Fibroblast of lung (primary cell): Measurements from ENCODE around the gene SCN2A. TPM values are rescaled to one million over a fixed set of nuclear protein-coding genes. Genes with fewer than 3 reads are reported as not detected.

Experiments used
- DNase-seq, 2 donors: peaks; one replicate each; pipeline versions ENCODE4 v3.0.0 to v3.0.0-alpha.2; 2010; ENCODE audit warnings: low read depth in 2 of 2
- H2AFZ ChIP-seq: 2 replicates; pipeline ENCODE4 v1.5.1; 2012; ENCODE audit warnings: low read length, control low read depth, inconsistent platforms
- H3K27ac ChIP-seq: 2 replicates; pipeline ENCODE4 v1.5.1; 2011; ENCODE audit warnings: low read length, control low read depth; ENCODE audit not compliant: insufficient read depth
- H3K27me3 ChIP-seq: 2 replicates; pipeline ENCODE4 v1.5.1; 2011; ENCODE audit warnings: mild to moderate bottlenecking, low read length; ENCODE audit not compliant: control insufficient read depth, insufficient read depth
- H3K36me3 ChIP-seq: 2 replicates; pipeline ENCODE4 v1.5.1; 2011; ENCODE audit warnings: low read length; ENCODE audit not compliant: control insufficient read depth, insufficient read depth
- H3K4me1 ChIP-seq: 2 replicates; pipeline ENCODE4 v1.5.1; 2011; ENCODE audit warnings: low read length; ENCODE audit not compliant: control insufficient read depth, insufficient read depth; ENCODE audit errors: extremely low read depth
- H3K4me2 ChIP-seq: 2 replicates; pipeline ENCODE4 v1.5.1; 2011; ENCODE audit warnings: low read length, control low read depth; ENCODE audit not compliant: insufficient read depth; ENCODE audit errors: extremely low read depth
- H3K4me3 ChIP-seq, 4 experiments: fragments of 200-600 bp in 1 of 4; sonication (generic) in 1 of 4; replicated peaks in 1 of 4; 2 replicates each; pipeline ENCODE4 v1.5.1; 2011 to 2016; ENCODE audit warnings: low read length in 4 of 4, low read depth in 3 of 4, mild to moderate bottlenecking in 3 of 4, control low read depth in 2 of 4, inconsistent platforms in 1 of 4, mixed read lengths in 1 of 4; ENCODE audit not compliant: insufficient read depth in 1 of 4; ENCODE audit errors: control extremely low read depth in 1 of 4
- H3K79me2 ChIP-seq: 2 replicates; pipeline ENCODE4 v1.5.1; 2012; ENCODE audit warnings: mild to moderate bottlenecking, low read length, inconsistent platforms; ENCODE audit not compliant: control insufficient read depth, insufficient read depth
- H3K9ac ChIP-seq: 2 replicates; pipeline ENCODE4 v1.5.1; 2011; ENCODE audit warnings: mild to moderate bottlenecking, low read length, control low read depth; ENCODE audit not compliant: insufficient read depth
- H3K9me3 ChIP-seq: 2 replicates; pipeline ENCODE4 v1.5.1; 2012; ENCODE audit warnings: low read depth, low read length; ENCODE audit not compliant: control insufficient read depth, insufficient read depth
- H4K20me1 ChIP-seq: 2 replicates; pipeline ENCODE4 v1.5.1; 2011; ENCODE audit warnings: low read length; ENCODE audit not compliant: control insufficient read depth, insufficient read depth; ENCODE audit errors: extremely low read depth
- CTCF ChIP-seq, 2 donors: IDR thresholded peaks in 1 of 2; conservative IDR thresholded peaks in 1 of 2; 1 replicate in 1 of 2; 2 replicates in 1 of 2; pipeline ENCODE4 v1.5.1; 2011 to 2012; ENCODE audit warnings: low read length in 2 of 2, control low read depth in 1 of 2, inconsistent platforms in 1 of 2, low read depth in 1 of 2, mild to moderate bottlenecking in 1 of 2
- EZH2 ChIP-seq: IDR thresholded peaks from 2 replicates; pipeline ENCODE4 v1.5.1; 2012; ENCODE audit warnings: low read length, control low read depth, mild to moderate bottlenecking; ENCODE audit errors: missing control alignments
- polyA plus RNA-seq, 2 donors: library from polyadenylated mRNA; depleted of rRNA in 1 of 2; stranded (reverse) in 1 of 2; unstranded in 1 of 2; fragments of >200 nt; gene quantifications; 2 replicates each; pipeline ENCODE4 v1.2.1, GENCODE V29; 2011 to 2012; ENCODE audit warnings: missing spikeins in 1 of 2
- total RNA-seq: library from RNA; depleted of rRNA; stranded (reverse); fragments of >200 nt; gene quantifications from 2 replicates; pipeline ENCODE4 v1.2.1, GENCODE V29; 2014

Gene SCN2A
- total and polyA plus RNA-seq, 2 donors (not counting 1 experiment from before 2014, with no cell fraction given) = 0.76 to 7.1 TPM

GRCh38 chr2:165348441-165348840 is 109.2 kb downstream of the SCN2A start:
- H2AFZ ChIP-seq = no peak overlapping the region
- TF ChIP-seq EZH2 (no peak), CTCF (conservative IDR thresholded peaks at IDR 0.05 in 1 of 2, IDR thresholded peaks at IDR 0.05 in 1 of 2; ENCODE audit: low read depth in 1 of 2, low read length in 2 of 2) (no peak)
- H3K79me2 ChIP-seq = no peaks in the 10 kb centered on the region
- H3K4me3 ChIP-seq = no peak overlapping the region
- H3K27me3 ChIP-seq = no peaks in the 10 kb centered on the region
- H3K27ac ChIP-seq = no peak overlapping the region
- H3K4me1 ChIP-seq = no peaks in the 10 kb centered on the region
- peak overlapping the region; percentile 15 for H3K4me2 ChIP-seq
- no peaks in the 10 kb centered on the region for H4K20me1 ChIP-seq
- no peaks in the 10 kb centered on the region for H3K36me3 ChIP-seq
- peak in 1 of 2 donors; percentile 58 for DNase-seq
- H3K9me3 ChIP-seq = no peaks in the 10 kb centered on the region
- H3K9ac ChIP-seq = no peak overlapping the region

GRCh38 chr2:165349181-165349580 is 110.0 kb downstream of the SCN2A start:
- no peak overlapping the region for H3K9ac ChIP-seq

GRCh38 chr2:165357758-165358157 is 118.5 kb downstream of the SCN2A start:
- no peak overlapping the region for H3K4me3 ChIP-seq
- H3K36me3 ChIP-seq = no peaks in the 10 kb centered on the region
- no peak overlapping the region for H3K4me2 ChIP-seq
- no peak overlapping the region for H2AFZ ChIP-seq
- no peak for TF ChIP-seq CTCF (conservative IDR thresholded peaks at IDR 0.05 in 1 of 2, IDR thresholded peaks at IDR 0.05 in 1 of 2; ENCODE audit: low read depth in 1 of 2, low read length in 2 of 2)
- TF ChIP-seq EZH2 = no peak
- H4K20me1 ChIP-seq = no peaks in the 10 kb centered on the region
- H3K9me3 ChIP-seq = no peaks in the 10 kb centered on the region
- no peak overlapping the region for H3K27ac ChIP-seq
- no peak overlapping the region for H3K9ac ChIP-seq
- peak; percentile 87 for DNase-seq
- no peaks in the 10 kb centered on the region for H3K4me1 ChIP-seq
- no peaks in the 10 kb centered on the region for H3K79me2 ChIP-seq
- no peaks in the 10 kb centered on the region for H3K27me3 ChIP-seq

More at GRCh38 chr2:165349181-165349580, 110.0 kb downstream of the SCN2A start:
- no peak overlapping the region for H3K27ac ChIP-seq
- no peaks in the 10 kb centered on the region for H3K9me3 ChIP-seq
- TF ChIP-seq EZH2 (no peak), CTCF (conservative IDR thresholded peaks at IDR 0.05 in 1 of 2, IDR thresholded peaks at IDR 0.05 in 1 of 2; ENCODE audit: low read depth in 1 of 2, low read length in 2 of 2) (no peak)
- H2AFZ ChIP-seq = no peak overlapping the region
- H3K27me3 ChIP-seq = no peaks in the 10 kb centered on the region
- no peak overlapping the region for H3K4me2 ChIP-seq
- H3K79me2 ChIP-seq = no peaks in the 10 kb centered on the region
- H3K4me3 ChIP-seq = no peak overlapping the region
- DNase-seq = no peak
- H3K4me1 ChIP-seq = no peaks in the 10 kb centered on the region
- no peaks in the 10 kb centered on the region for H4K20me1 ChIP-seq
- H3K36me3 ChIP-seq = no peaks in the 10 kb centered on the region
